Gastroesophageal sphincter (tissue), 4 donors: Measurements from ENCODE around the gene FAXC. TPM values are rescaled to one million over a fixed set of nuclear protein-coding genes. Genes with fewer than 3 reads are reported as not detected.
A peak's percentile ranks its signal among the peaks of the same experiment; 100 is the strongest.

Source experiments
- ATAC-seq: fragments of 150-250 bp; one replicate; pipeline ENCODE4 v1.9.1; 2016; ENCODE audit warnings: mild to moderate bottlenecking, moderate library complexity
- H3K27ac ChIP-seq, 4 donors: fragments of 200-600 bp; sonication (generic) in 3 of 4; 1 replicate in 3 of 4; 2 replicates in 1 of 4; pipeline ENCODE4 v1.5.1; 2016 to 2019
- H3K27me3 ChIP-seq: fragments of 200-600 bp; sonication (generic); one replicate; pipeline ENCODE4 v1.5.1; 2019
- H3K36me3 ChIP-seq, 2 donors: fragments of 200-600 bp; sonication (generic); one replicate each; pipeline ENCODE4 v1.5.1; 2019; ENCODE audit warnings: control low read depth in 1 of 2
- H3K4me1 ChIP-seq, 3 donors: fragments of 200-600 bp; sonication (generic); 1 replicate in 2 of 3; 2 replicates in 1 of 3; pipeline ENCODE4 v1.5.1; 2016 to 2019; ENCODE audit warnings: control low read depth in 2 of 3
- H3K4me3 ChIP-seq, 2 donors: fragments of 200-600 bp; sonication (generic); one replicate each; pipeline ENCODE4 v1.5.1; 2019; ENCODE audit warnings: mild to moderate bottlenecking in 1 of 2, moderate library complexity in 1 of 2
- H3K9me3 ChIP-seq, 3 donors: fragments of 200-600 bp; sonication (generic); one replicate each; pipeline ENCODE4 v1.5.1; 2017 to 2019; ENCODE audit warnings: control low read depth in 2 of 3
- EP300 ChIP-seq: sonication (generic); formaldehyde crosslinking; IDR thresholded peaks from one replicate; pipeline ENCODE4 v1.6.1; 2017; ENCODE audit warnings: antibody characterized with exemption, mild to moderate bottlenecking
- POLR2A ChIP-seq, 2 donors: fragments of 450-650 bp; IDR thresholded peaks; one replicate each; pipeline ENCODE4 v1.6.1; 2017; ENCODE audit warnings: antibody characterized with exemption in 2 of 2, mild to moderate bottlenecking in 2 of 2, moderate library complexity in 1 of 2
- POLR2AphosphoS5 ChIP-seq: sonication (generic); formaldehyde crosslinking; IDR thresholded peaks from one replicate; pipeline ENCODE4 v1.6.1; 2017; ENCODE audit warnings: antibody characterized with exemption
- WGBS, 2 donors: methylation state at CpG; one replicate each; pipeline ENCODE4 v1.1.5; 2018; ENCODE audit warnings: low coverage in 1 of 2; 5-methylcytosine and 5-hydroxymethylcytosine counted together
- total RNA-seq, 4 donors: library from RNA; depleted of rRNA; stranded (reverse); fragments of >200 nt; gene quantifications; one replicate each; pipeline ENCODE4 v1.1.0, GENCODE V29; 2016
- TF ChIP-seq, protein P1 (sequence below), 4 experiments: fragments of 200-600 bp in 2 of 4; fragments of 450-650 bp in 2 of 4; sonication (generic) in 1 of 4; IDR thresholded peaks; one replicate each; pipeline ENCODE4 v1.5.1; 2017 to 2019; ENCODE audit warnings: antibody characterized with exemption in 4 of 4, mild to moderate bottlenecking in 2 of 4, moderate library complexity in 2 of 4

FAXC gene
- total RNA-seq, 4 donors from 2014 or later = 18.4 to 48.4 (median 22.6) TPM

DNA sequence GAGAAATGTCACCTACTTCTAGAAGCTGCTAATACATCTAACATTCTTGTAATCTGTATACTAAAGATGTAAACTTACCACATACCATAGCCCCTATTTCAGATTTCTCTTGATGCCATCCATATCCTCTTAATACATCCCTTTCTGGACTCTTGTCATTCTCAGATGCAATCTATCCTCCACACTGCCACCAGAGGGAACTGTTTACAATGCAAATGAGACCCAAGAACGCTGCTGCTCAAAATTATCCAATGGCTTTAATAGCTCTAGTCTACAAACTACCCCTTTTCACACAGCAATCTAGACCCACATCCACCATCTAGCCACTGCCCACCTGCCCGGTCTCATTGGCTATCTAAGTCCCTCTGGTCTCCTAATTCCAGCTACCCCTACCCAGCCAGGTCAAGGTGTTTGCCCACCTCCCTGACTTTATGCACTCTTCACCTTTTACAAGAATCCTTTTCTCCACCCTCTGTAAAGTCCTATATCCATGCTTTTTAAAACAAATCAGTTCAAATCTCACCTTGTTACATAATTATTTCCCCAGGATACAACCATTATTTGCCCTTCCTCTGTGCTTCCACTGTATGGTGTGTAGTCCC, 14.8 kb downstream of the FAXC start:
- Histone ChIP-seq H3K9me3 (no peaks in the 10 kb centered on the region), H3K27ac (peak overlapping the region; percentile 71 to 84 (median 74)), H3K36me3 (peaks cover 0 to 7% of the 10 kb centered on the region in 2 donors), H3K27me3 (no peaks in the 10 kb centered on the region), H3K4me3 (no peak overlapping the region), H3K4me1 (peaks cover 0 to 46% (median 3%) of the 10 kb centered on the region in 3 donors)
- peak; percentile 69 for ATAC-seq
- TF ChIP-seq POLR2A (IDR thresholded peaks at IDR 0.05) (no peak), POLR2AphosphoS5 (no peak)
- TF ChIP-seq, protein P1, sequence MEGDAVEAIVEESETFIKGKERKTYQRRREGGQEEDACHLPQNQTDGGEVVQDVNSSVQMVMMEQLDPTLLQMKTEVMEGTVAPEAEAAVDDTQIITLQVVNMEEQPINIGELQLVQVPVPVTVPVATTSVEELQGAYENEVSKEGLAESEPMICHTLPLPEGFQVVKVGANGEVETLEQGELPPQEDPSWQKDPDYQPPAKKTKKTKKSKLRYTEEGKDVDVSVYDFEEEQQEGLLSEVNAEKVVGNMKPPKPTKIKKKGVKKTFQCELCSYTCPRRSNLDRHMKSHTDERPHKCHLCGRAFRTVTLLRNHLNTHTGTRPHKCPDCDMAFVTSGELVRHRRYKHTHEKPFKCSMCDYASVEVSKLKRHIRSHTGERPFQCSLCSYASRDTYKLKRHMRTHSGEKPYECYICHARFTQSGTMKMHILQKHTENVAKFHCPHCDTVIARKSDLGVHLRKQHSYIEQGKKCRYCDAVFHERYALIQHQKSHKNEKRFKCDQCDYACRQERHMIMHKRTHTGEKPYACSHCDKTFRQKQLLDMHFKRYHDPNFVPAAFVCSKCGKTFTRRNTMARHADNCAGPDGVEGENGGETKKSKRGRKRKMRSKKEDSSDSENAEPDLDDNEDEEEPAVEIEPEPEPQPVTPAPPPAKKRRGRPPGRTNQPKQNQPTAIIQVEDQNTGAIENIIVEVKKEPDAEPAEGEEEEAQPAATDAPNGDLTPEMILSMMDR (IDR thresholded peaks at IDR 0.05) = peak; percentile 48 to 75 (median 71)
- whole genome bisulfite sequencing, 2 donors = 41 to 56% methylated on average over 2 of the region's 2 CpGs

DNA sequence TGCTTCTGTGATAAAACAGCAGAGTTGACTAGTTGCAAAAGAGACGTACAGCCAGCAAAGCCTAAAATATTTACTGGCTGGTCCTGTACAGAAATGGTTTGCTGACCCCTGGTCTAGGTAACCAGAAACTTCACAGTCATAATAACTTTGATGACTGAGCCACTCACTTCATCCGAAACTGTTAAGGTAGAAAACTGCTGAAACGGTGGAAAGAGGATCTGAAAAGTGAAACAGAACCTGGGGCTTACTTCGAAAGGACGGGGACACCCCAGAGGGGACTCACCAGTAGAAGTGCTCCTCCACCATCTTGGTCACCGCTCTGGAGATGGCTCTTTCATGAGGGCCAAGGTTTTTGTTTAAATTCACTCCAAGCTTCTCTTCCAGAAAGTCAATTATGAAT, 16.4 kb downstream of the FAXC start:
- peaks cover 0 to 13% of the 10 kb centered on the region in 2 donors for H3K36me3 ChIP-seq
- peak overlapping the region in 1 of 4 donors; percentile 84 for H3K27ac ChIP-seq
- no peaks in the 10 kb centered on the region for H3K9me3 ChIP-seq
- H3K27me3 ChIP-seq = no peaks in the 10 kb centered on the region
- no peak for ATAC-seq
- no peak overlapping the region for H3K4me3 ChIP-seq
- peaks cover 0 to 36% (median 3%) of the 10 kb centered on the region in 3 donors for H3K4me1 ChIP-seq
- 71 to 83% methylated on average over 5 to 6 of the region's 6 CpGs for WGBS, 2 donors
- TF ChIP-seq EP300 = no peak
- no peak for TF ChIP-seq POLR2AphosphoS5
- no peak for TF ChIP-seq POLR2A (IDR thresholded peaks at IDR 0.05)

DNA sequence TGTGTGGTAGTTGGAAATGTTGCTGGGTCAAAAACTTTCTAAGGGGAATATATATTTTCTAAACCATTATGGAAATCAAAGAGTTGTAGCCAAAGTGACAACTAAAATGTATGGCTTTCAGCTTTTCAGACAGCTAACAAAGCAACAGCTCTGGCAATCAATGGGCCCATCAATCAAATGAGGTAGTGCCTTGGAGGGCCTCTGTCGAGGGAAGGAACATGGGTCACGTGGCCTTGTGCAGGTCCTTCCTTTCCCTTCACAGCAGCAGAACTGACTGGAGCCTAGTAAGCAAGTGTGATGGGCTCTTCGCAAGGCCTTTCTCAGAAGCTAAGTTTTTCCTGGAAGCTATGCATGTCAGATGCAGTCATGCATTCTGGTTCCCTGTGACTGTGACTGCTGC, 17.9 kb downstream of the FAXC start:
- Histone ChIP-seq H3K27me3 (no peaks in the 10 kb centered on the region), H3K4me3 (no peak overlapping the region), H3K9me3 (no peaks in the 10 kb centered on the region), H3K36me3 (peaks cover 0 to 16% of the 10 kb centered on the region in 2 donors), H3K4me1 (peaks cover 0 to 24% (median 3%) of the 10 kb centered on the region in 3 donors), H3K27ac (no peak overlapping the region)
- 43 to 57% methylated on average over 2 of the region's 3 CpGs for WGBS, 2 donors
- TF ChIP-seq POLR2AphosphoS5 (no peak), POLR2A (IDR thresholded peaks at IDR 0.05) (no peak), EP300 (no peak)
- TF ChIP-seq, protein P1 (IDR thresholded peaks at IDR 0.05) = no peak
- no peak for ATAC-seq

DNA sequence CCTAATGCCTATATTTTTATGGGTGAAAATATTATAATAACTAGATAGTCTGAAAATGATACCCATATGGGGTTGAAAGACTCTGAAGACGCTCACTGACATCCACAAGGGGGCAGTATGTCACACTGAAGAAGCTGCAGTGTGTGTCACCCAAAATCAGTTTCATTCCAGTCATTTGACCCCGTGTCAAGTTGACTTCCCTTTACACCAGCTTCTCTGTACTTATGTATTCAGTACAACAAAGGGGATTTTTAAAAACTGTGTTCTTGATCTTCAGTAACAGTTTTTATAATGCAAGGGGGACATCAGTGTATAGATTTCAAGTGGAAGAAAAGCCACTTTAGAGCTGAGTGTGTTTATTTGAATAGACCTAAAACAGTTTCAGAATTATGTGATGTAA, 19.3 kb downstream of the FAXC start:
- peaks cover 0 to 27% of the 10 kb centered on the region in 2 donors for H3K36me3 ChIP-seq
- no peak overlapping the region for H3K4me3 ChIP-seq
- no peaks in the 10 kb centered on the region for H3K27me3 ChIP-seq
- H3K4me1 ChIP-seq = peaks cover 0 to 19% (median 3%) of the 10 kb centered on the region in 3 donors
- H3K27ac ChIP-seq = no peak overlapping the region
- peak; percentile 50 for ATAC-seq
- no peaks in the 10 kb centered on the region for H3K9me3 ChIP-seq
- 0 to 4% methylated on average over 1 to 2 of the region's 2 CpGs for WGBS, 2 donors
- TF ChIP-seq POLR2AphosphoS5 (no peak), EP300 (no peak), POLR2A (IDR thresholded peaks at IDR 0.05) (no peak)
- TF ChIP-seq, protein P1 (IDR thresholded peaks at IDR 0.05) = peak; percentile 53 to 73 (median 61)

DNA sequence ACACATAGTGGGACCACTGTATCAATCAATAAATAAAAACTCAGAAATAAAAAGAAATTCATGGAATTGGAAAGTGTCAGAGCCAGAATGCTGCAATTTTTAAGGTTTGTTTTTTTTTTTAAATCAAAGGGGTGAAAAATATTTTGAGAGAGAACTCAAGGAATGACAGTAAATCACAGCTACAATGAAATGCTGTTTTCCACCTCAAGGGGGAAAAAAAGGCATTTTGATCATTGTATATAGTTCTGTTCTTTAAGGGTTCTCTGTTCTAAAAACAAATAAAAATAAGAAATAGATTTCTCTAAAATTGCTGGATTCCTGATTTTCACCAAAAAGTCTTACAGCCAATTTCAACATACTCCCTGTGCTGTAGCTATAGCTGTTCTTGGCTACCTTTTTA, 24.5 kb downstream of the FAXC start:
- H3K4me1 ChIP-seq = no peaks in the 10 kb centered on the region
- ATAC-seq = no peak
- TF ChIP-seq POLR2A (IDR thresholded peaks at IDR 0.05) (no peak), POLR2AphosphoS5 (no peak), EP300 (no peak)
- TF ChIP-seq, protein P1 (IDR thresholded peaks at IDR 0.05) = no peak
- H3K27ac ChIP-seq = no peak overlapping the region
- H3K4me3 ChIP-seq = no peak overlapping the region
- no peaks in the 10 kb centered on the region for H3K27me3 ChIP-seq
- H3K36me3 ChIP-seq = peaks cover 0 to 57% of the 10 kb centered on the region in 2 donors
- H3K9me3 ChIP-seq = no peaks in the 10 kb centered on the region
